HEK293 (cell line): ENCODE measurements around the gene LRFN3.

Experiments
- CTCF ChIA-PET: fragments of 350-600 bp; formaldehyde crosslinking; extraction: SDS; loops from one replicate; lab custom pipeline; 2021; ENCODE audit warnings: antibody characterized with exemption; lab: Yijun Ruan, JAX
- POLR2A ChIA-PET: fragments of 300-600 bp; formaldehyde crosslinking; extraction: SDS; loops from one replicate; lab custom pipeline; 2020; ENCODE audit warnings: antibody characterized with exemption, inconsistent platforms; lab: Yijun Ruan, JAX
- H3K27ac ChIP-seq: fragments of 200-500 bp; sonication (Bioruptor generic); 2 replicates; pipeline ENCODE4 v1.5.1; 2014; ENCODE audit warnings: low read depth, low read length, control low read depth, inconsistent platforms; ENCODE audit errors: extremely low read depth
- H3K36me3 ChIP-seq, 2 experiments: fragments of 200-500 bp in 1 of 2; sonication (Bioruptor generic) in 1 of 2; 1 replicate in 1 of 2; 2 replicates in 1 of 2; pipeline ENCODE4 v1.5.1; 2014 to 2017; ENCODE audit warnings: inconsistent platforms in 2 of 2, low read length in 2 of 2; ENCODE audit not compliant: control insufficient read depth in 2 of 2, insufficient read depth in 1 of 2
- H3K4me1 ChIP-seq: fragments of 200-500 bp; sonication (Bioruptor generic); 2 replicates; pipeline ENCODE4 v1.5.1; 2014; ENCODE audit warnings: mild to moderate bottlenecking, low read length, inconsistent platforms; ENCODE audit not compliant: control insufficient read depth, insufficient read depth
- H3K4me3 ChIP-seq: 2 replicates; pipeline ENCODE4 v1.5.1; 2011; ENCODE audit warnings: low read depth, mild to moderate bottlenecking, control low read depth, low read length, moderate library complexity
- H3K9me3 ChIP-seq: fragments of 200-500 bp; sonication (Bioruptor generic); 2 replicates; pipeline ENCODE4 v1.5.1; 2014; ENCODE audit warnings: low read depth, low read length, inconsistent platforms; ENCODE audit not compliant: control insufficient read depth, insufficient read depth
- HOXC10 ChIP-seq: sonication (generic); formaldehyde crosslinking; IDR thresholded peaks from 2 replicates; pipeline ENCODE4 v1.8.1; 2023; ENCODE audit warnings: mild to moderate bottlenecking, missing genetic modification reagents
- KLF10 ChIP-seq: fragments of 450-650 bp; IDR thresholded peaks from 2 replicates; pipeline ENCODE4 v1.5.1; 2018; ENCODE audit warnings: missing biosample characterization, mild to moderate bottlenecking, missing genetic modification characterization
- PRDM1 ChIP-seq: fragments of 450-650 bp; formaldehyde crosslinking; IDR thresholded peaks from 2 replicates; pipeline ENCODE4; 2016; ENCODE audit warnings: missing biosample characterization, missing genetic modification characterization
- PRDM4 ChIP-seq: fragments of 450-650 bp; formaldehyde crosslinking; IDR thresholded peaks from 2 replicates; pipeline ENCODE4 v1.5.1; 2017; ENCODE audit warnings: missing biosample characterization, missing genetic modification characterization
- ZEB2 ChIP-seq: fragments of 450-650 bp; formaldehyde crosslinking; IDR thresholded peaks from 2 replicates; pipeline ENCODE4 v1.5.1; 2016; ENCODE audit warnings: missing biosample characterization, missing genetic modification characterization
- ZFHX2 ChIP-seq: fragments of 450-650 bp; formaldehyde crosslinking; conservative IDR thresholded peaks from 2 replicates; pipeline ENCODE4 v1.5.1; 2016; ENCODE audit warnings: missing biosample characterization, missing genetic modification characterization
- ZFP37 ChIP-seq: fragments of 450-650 bp; formaldehyde crosslinking; IDR thresholded peaks from 2 replicates; pipeline ENCODE4 v1.5.1; 2016; ENCODE audit warnings: missing biosample characterization, missing genetic modification characterization
- ZFP69B ChIP-seq: fragments of 450-650 bp; formaldehyde crosslinking; IDR thresholded peaks from 2 replicates; pipeline ENCODE4 v1.5.1; 2016; ENCODE audit warnings: missing biosample characterization, missing genetic modification characterization
- ZIC2 ChIP-seq: fragments of 450-650 bp; formaldehyde crosslinking; IDR thresholded peaks from 2 replicates; pipeline ENCODE4 v1.5.1; 2016; ENCODE audit warnings: missing biosample characterization, missing genetic modification characterization
- ZNF114 ChIP-seq: fragments of 450-650 bp; formaldehyde crosslinking; IDR thresholded peaks from 2 replicates; pipeline ENCODE4 v1.5.0; 2017; ENCODE audit warnings: missing biosample characterization, missing genetic modification characterization
- ZNF146 ChIP-seq: fragments of 450-650 bp; formaldehyde crosslinking; IDR thresholded peaks from 2 replicates; pipeline ENCODE4 v1.5.1; 2016; ENCODE audit warnings: missing biosample characterization, missing genetic modification characterization
- ZNF175 ChIP-seq: fragments of 450-650 bp; formaldehyde crosslinking; IDR thresholded peaks from 2 replicates; pipeline ENCODE4 v1.5.1; 2016; ENCODE audit warnings: missing biosample characterization, missing genetic modification characterization
- ZNF221 ChIP-seq: fragments of 450-650 bp; formaldehyde crosslinking; IDR thresholded peaks from 2 replicates; pipeline ENCODE4 v1.5.1; 2017; ENCODE audit warnings: missing biosample characterization, missing genetic modification characterization, borderline replicate concordance
- ZNF239 ChIP-seq: fragments of 450-650 bp; formaldehyde crosslinking; IDR thresholded peaks from 2 replicates; pipeline ENCODE4 v1.5.1; 2016; ENCODE audit warnings: missing biosample characterization, missing genetic modification characterization
- ZNF24 ChIP-seq: fragments of 450-650 bp; formaldehyde crosslinking; IDR thresholded peaks from 2 replicates; pipeline ENCODE4 v1.5.1; 2016; ENCODE audit warnings: missing biosample characterization, missing genetic modification characterization
- ZNF292 ChIP-seq: fragments of 450-650 bp; formaldehyde crosslinking; IDR thresholded peaks from 2 replicates; pipeline ENCODE4 v1.5.1; 2016; ENCODE audit warnings: low read depth, missing biosample characterization, missing genetic modification characterization, borderline replicate concordance
- ZNF311 ChIP-seq: fragments of 450-650 bp; formaldehyde crosslinking; IDR thresholded peaks from 2 replicates; pipeline ENCODE4 v1.5.1; 2017; ENCODE audit warnings: missing biosample characterization, missing genetic modification characterization, borderline replicate concordance
- ZNF366 ChIP-seq: fragments of 450-650 bp; formaldehyde crosslinking; conservative IDR thresholded peaks from 2 replicates; pipeline ENCODE4 v1.5.1; 2016; ENCODE audit warnings: missing biosample characterization, missing genetic modification characterization
- ZNF423 ChIP-seq: fragments of 450-650 bp; formaldehyde crosslinking; IDR thresholded peaks from 2 replicates; pipeline ENCODE4 v1.5.1; 2016; ENCODE audit warnings: missing biosample characterization, missing genetic modification characterization
- ZNF426 ChIP-seq: fragments of 450-650 bp; formaldehyde crosslinking; IDR thresholded peaks from 2 replicates; pipeline ENCODE4 v1.5.1; 2017; ENCODE audit warnings: missing biosample characterization, missing genetic modification characterization, mild to moderate bottlenecking, inconsistent platforms, moderate library complexity
- ZNF48 ChIP-seq: fragments of 450-650 bp; formaldehyde crosslinking; IDR thresholded peaks from 2 replicates; pipeline ENCODE4 v1.5.1; 2016; ENCODE audit warnings: missing biosample characterization, missing genetic modification characterization
- ZNF626 ChIP-seq: fragments of 450-650 bp; sonication (Bioruptor Pico); formaldehyde crosslinking; IDR thresholded peaks from 2 replicates; pipeline ENCODE4 v1.5.1; 2018; ENCODE audit warnings: missing biosample characterization, missing genetic modification characterization, inconsistent platforms
- ZNF654 ChIP-seq: fragments of 450-650 bp; formaldehyde crosslinking; IDR thresholded peaks from 2 replicates; pipeline ENCODE4 v1.5.1; 2016; ENCODE audit warnings: low read depth, missing biosample characterization, missing genetic modification characterization
- TF ChIP-seq, protein P1 (sequence below): fragments of 450-650 bp; formaldehyde crosslinking; IDR thresholded peaks from 2 replicates; pipeline ENCODE4 v1.5.1; 2017; ENCODE audit warnings: missing biosample characterization, missing genetic modification characterization
- TF ChIP-seq, protein P2 (sequence below): fragments of 450-650 bp; formaldehyde crosslinking; IDR thresholded peaks from 2 replicates; pipeline ENCODE4 v1.5.1; 2017; ENCODE audit warnings: missing biosample characterization, mild to moderate bottlenecking, missing genetic modification characterization, moderate library complexity
- TF ChIP-seq, protein P3 (sequence below): fragments of 450-650 bp; formaldehyde crosslinking; IDR thresholded peaks from 2 replicates; pipeline ENCODE4 v1.5.1; 2016; ENCODE audit warnings: missing biosample characterization, missing genetic modification characterization

The LRFN3 gene

DNA sequence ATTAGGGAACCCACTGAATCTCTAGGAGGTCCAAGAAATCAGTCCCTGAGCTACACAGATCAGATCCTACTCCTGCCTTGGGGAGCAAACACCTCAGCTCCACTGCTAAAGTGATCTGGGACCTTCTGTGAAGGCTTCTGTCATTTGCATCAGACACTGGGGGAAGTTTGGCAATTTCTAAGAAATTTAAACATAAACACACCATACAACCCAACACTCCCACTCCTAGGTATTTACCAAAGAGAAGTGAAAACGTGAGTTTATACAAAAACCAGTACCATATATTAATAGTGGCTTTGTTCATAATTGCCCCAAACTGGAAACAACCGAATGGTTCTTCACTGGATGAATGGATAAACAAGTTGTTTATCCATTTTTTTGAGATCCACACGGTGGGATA lies 20.7 kb upstream of the LRFN3 start (continued):
- TF ChIP-seq, protein P1, sequence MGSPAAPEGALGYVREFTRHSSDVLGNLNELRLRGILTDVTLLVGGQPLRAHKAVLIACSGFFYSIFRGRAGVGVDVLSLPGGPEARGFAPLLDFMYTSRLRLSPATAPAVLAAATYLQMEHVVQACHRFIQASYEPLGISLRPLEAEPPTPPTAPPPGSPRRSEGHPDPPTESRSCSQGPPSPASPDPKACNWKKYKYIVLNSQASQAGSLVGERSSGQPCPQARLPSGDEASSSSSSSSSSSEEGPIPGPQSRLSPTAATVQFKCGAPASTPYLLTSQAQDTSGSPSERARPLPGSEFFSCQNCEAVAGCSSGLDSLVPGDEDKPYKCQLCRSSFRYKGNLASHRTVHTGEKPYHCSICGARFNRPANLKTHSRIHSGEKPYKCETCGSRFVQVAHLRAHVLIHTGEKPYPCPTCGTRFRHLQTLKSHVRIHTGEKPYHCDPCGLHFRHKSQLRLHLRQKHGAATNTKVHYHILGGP (tag by site-specific recombination): no peak
- TF ChIP-seq PRDM1 (tag by site-specific recombination): no peak
- no peak for TF ChIP-seq HOXC10 (CRISPR knock-in tag)
- TF ChIP-seq, protein P2, sequence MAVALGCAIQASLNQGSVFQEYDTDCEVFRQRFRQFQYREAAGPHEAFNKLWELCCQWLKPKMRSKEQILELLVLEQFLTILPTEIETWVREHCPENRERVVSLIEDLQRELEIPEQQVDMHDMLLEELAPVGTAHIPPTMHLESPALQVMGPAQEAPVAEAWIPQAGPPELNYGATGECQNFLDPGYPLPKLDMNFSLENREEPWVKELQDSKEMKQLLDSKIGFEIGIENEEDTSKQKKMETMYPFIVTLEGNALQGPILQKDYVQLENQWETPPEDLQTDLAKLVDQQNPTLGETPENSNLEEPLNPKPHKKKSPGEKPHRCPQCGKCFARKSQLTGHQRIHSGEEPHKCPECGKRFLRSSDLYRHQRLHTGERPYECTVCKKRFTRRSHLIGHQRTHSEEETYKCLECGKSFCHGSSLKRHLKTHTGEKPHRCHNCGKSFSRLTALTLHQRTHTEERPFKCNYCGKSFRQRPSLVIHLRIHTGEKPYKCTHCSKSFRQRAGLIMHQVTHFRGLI (tag by site-specific recombination): no peak
- no peak for TF ChIP-seq ZNF48 (tag by site-specific recombination)
- no peak for TF ChIP-seq PRDM4
- TF ChIP-seq ZNF626 (tag by site-specific recombination): no peak
- no peak for TF ChIP-seq ZEB2 (tag by site-specific recombination)

- no peaks in the 10 kb centered on the region; a peak in 1 of 3 replicates for H3K36me3 ChIP-seq
- H3K9me3 ChIP-seq: no peaks in the 10 kb centered on the region
- ChIA-PET CTCF (no interaction called here), POLR2A (no interaction called here)
- TF ChIP-seq ZNF366 (tag by site-specific recombination) (no peak), ZNF146 (tag by site-specific recombination) (no peak), ZNF24 (no peak), ZNF239 (tag by site-specific recombination) (no peak), ZFP69B (tag by site-specific recombination) (no peak)
- TF ChIP-seq, protein P3, sequence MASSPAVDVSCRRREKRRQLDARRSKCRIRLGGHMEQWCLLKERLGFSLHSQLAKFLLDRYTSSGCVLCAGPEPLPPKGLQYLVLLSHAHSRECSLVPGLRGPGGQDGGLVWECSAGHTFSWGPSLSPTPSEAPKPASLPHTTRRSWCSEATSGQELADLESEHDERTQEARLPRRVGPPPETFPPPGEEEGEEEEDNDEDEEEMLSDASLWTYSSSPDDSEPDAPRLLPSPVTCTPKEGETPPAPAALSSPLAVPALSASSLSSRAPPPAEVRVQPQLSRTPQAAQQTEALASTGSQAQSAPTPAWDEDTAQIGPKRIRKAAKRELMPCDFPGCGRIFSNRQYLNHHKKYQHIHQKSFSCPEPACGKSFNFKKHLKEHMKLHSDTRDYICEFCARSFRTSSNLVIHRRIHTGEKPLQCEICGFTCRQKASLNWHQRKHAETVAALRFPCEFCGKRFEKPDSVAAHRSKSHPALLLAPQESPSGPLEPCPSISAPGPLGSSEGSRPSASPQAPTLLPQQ (tag by site-specific recombination): no peak
- no peak overlapping the region for H3K27ac ChIP-seq
- no peak overlapping the region for H3K4me3 ChIP-seq
- no peaks in the 10 kb centered on the region for H3K4me1 ChIP-seq
Measured at GRCh38 chr19:35919306-35919705, 16.9 kb upstream of the LRFN3 start.

GRCh38 chr19:35921012-35921411 lies 15.2 kb upstream of the LRFN3 start:
- ChIA-PET POLR2A (interaction anchor here (0.6 to 2.5 kb wide), 2 partner anchors 10 to 209 kb away, joined by 5 to 9 read pairs; no protein-coding TSS in a partner anchor), CTCF (interaction anchor here (0.6 to 2.0 kb wide), 4 partner anchors 10 to 51 kb away, joined by 4 to 8 read pairs (median 6); no protein-coding TSS in a partner anchor)
- peaks cover 0 to 4% of the 10 kb centered on the region in 2 experiments; a peak in 1 of 3 replicates for H3K36me3 ChIP-seq
- H3K27ac ChIP-seq: no peak overlapping the region
- no peak overlapping the region for H3K4me3 ChIP-seq
- H3K9me3 ChIP-seq: peaks cover 12% of the 10 kb centered on the region
- no peaks in the 10 kb centered on the region for H3K4me1 ChIP-seq
- TF ChIP-seq PRDM1 (tag by site-specific recombination): no peak
- peak; percentile 90; the same call in 1 of the 2 replicates for TF ChIP-seq ZNF292 (tag by site-specific recombination)
- TF ChIP-seq ZNF311: no peak
- TF ChIP-seq ZNF654 (tag by site-specific recombination): peak; percentile 34
- no peak for TF ChIP-seq KLF10 (tag by site-specific recombination)
- no peak for TF ChIP-seq ZNF114 (tag by site-specific recombination)
- peak; percentile 87 for TF ChIP-seq ZNF426 (tag by site-specific recombination)
- TF ChIP-seq ZNF423: no peak
- TF ChIP-seq ZNF221 (tag by site-specific recombination): no peak
- TF ChIP-seq HOXC10 (CRISPR knock-in tag): no peak
- TF ChIP-seq ZIC2 (tag by site-specific recombination): no peak
- TF ChIP-seq ZNF175 (tag by site-specific recombination): no peak
- no peak for TF ChIP-seq ZFHX2
- peak; percentile 74 for TF ChIP-seq ZFP37 (tag by site-specific recombination)
- TF ChIP-seq PRDM4: no peak
